NCI-H2196 (cell line): Measurements from ENCODE around the gene GALNT3.

Experiments
- DNase-seq: peaks from one replicate; lab custom pipeline; 2025; ENCODE audit not compliant: unreplicated experiment; lab: John Stamatoyannopoulos, UW

GALNT3 gene

DNA sequence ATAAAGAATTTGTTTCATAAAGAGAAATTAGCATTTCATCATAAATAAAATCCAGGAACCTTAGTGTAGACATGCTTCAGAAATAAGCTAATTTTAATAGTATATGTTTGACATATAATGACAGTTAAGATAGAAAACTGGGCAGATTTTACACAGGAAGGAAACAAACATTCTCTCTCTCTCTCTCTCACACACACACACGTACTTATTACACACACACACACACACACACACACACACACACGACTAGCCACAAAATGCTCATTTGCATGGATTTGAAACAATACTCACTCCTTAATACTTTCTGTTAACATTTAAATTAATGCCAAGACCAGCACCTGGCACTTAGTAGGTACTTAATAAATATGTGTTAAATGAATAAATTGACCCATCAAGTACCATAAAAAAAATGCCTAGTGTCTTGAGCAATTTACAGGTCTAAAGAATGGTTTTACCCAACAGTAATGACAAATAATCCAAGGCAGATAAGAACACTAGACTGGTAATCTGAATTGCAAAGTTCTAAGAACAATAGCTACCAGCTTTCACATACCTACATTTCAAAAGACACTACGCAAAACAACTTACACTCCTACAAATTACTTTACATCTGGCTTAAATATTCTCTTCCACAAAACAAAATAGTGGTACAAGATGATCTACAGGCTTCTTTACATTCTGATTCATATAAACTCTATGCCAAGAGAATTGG lies 2.9 kb upstream of the GALNT3 start:
- no peak for DNase-seq

DNA sequence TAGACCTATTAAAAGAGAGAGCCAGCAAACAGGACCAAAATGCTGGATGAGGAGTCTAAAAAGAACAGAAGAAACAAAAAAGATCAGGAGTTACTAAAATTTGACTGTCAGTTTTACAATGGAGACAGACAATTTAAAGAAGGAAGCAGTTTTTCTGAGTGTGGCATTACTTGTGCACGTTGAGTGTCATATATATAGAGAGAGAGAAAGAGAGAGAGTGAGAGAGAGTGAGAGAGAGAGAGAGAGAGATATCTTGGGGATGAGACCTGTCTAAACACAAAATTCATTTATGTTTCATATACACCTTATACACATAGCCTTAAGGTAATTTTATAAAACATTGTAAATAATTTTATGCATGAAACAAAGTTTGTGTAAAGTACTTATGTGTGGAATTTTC lies 2.1 kb upstream of the GALNT3 start:
- no peak for DNase-seq

DNA sequence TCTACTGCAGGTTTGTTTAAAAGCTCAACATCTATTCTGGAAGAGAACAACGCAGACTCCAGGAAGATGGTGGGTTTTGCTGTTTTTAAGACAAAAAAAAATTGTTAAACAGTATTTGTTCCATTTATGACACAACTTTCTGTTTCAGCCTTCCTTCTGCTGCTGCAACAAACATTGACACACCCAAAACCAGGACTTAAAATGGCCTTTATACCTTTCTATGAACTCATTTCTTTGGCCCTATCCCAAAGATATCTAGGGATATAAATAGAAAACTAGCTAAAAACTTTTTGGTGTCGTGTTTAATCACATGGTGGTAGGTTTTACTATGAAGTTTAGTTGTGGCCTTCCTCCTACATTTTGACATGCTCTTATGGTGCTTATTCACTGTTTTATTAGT lies 964 bp upstream of the GALNT3 start:
- DNase-seq, result no peak

DNA sequence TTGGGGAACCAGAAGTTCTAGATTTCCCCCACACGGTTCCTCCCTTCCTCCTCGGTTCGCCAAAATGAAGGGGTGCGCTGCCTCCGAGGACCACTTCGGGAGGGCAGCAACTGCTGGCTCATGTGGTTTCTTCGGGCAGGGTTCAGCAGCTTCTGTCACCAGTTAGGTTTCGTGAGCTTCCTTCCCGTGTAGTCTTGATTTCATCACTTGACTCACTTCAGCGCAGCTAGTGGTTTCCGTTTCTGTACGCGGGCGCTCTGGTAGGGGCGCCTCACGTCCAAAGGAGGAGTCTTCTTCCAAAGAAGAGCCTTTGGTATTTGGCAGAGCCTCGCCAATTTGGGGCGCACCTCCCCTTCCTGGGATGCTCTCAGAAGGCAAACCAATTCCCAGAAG lies 485 bp upstream of the GALNT3 start:
- DNase-seq, result peak; percentile 48

DNA sequence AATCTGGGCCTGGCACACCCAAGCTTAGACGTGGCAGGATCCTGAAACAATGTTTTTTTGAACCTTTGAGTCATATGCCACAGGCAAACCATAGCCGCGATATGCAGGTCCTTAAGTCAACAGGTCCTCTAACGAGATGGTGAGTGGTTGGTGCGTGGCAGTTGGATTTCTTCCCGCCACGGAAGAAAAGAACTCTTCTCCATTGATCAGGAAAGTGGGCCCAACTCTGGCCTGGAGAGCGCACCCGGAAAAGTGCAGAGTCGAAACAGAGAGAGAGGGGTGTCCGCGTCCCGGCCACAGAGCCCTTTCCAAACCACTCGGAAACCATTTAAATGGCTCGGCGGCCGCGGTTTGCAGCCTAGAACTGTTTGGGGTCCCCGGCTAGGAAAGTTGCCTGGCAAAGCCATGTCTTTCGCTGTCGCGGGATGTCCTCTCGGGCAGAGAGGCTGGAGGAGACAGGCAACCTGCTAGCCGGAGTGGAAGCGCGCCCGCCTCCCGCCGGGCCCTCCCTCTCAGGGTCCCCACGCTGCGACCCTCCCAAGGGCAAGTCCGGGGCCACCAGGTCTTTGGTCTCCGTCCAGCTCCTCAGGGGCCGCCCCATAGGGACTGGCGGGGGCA lies 777 bp downstream of the GALNT3 start:
- peak; percentile 29 for DNase-seq

DNA sequence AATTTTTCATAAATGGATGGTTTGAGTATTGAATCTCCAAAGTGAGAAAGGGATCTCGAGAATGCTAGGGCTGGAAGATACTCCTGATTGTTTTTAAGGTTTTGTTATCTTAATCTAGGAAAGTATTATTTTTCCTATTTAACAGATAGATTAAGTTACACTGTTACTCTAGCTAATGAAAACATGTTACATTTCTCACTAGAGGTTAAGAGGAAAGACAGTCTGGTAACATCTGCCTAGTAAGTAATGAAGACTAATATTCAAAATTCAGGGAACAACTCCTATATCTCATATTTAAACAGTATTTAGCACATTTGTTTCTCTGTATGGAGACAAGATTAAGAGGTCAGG lies 2.0 kb downstream of the GALNT3 start:
- DNase-seq, result no peak

DNA sequence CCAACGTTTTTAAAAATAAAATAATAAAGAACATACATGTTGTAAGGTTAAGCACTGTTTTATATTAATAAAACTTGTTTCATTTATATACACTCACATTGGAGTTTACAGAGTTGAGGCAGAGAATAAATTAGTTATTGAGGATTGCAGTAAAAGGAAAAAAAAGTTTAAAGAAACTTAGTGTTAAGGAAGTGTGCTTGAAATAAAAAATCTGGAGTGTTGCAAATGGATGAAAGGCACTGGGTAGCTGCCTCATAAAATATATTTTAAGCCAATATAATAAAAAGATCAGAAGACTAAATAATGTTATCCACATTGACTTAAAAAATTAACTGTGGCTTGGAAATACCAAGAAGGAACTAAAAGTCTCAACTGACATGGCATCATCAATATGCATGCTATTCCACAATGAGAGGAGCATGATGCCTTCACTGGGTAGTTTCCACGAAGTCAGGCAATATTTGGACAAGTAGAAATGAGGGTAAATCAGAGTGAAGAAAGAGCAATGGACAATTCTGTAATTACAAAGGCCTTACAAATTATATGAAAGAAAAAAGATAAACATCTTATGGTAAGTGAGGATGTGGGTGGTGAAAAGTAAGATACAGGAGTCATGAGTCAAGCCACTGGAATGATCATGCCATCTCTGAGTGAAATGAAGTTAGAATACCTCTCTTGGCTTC lies 2.5 kb downstream of the GALNT3 start:
- no peak for DNase-seq

DNA sequence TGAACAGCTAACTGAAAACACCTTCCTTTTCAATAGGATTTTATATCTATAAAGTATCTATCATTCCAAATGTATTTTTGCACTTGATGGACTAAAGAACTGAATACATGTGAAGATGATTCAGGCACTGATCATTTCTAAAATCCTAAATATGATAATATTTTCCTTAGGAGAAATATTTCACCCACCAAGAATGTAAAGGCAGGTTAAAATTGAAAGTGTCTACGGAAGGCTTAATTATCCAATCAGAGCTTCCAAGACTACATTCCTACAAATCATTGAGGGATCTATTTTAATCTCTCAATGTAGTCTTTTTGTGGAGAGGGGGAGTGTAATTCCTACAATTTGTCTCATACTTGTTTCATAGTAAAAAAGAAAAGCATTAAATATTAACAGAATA lies 3.6 kb downstream of the GALNT3 start:
- DNase-seq, result no peak

DNA sequence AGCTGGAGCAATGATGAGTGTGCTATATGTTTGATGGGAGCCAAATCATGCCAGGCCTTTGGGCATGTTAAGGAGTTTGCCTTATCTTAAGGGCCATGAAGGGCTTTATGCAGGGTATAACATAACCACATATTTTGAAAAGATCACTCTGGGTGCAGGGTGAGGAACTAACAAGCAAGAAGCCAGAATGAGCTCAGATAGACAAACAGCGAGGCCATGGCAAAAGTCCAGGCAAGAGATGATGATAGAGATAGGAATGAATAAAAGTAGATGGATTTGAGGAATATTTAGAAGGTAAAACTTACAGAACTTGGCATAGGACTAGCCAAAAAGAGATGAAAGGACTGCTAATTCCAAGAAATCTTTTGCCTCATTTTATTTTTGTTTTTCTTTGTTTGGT lies 6.7 kb downstream of the GALNT3 start:
- DNase-seq, result peak; percentile 17

DNA sequence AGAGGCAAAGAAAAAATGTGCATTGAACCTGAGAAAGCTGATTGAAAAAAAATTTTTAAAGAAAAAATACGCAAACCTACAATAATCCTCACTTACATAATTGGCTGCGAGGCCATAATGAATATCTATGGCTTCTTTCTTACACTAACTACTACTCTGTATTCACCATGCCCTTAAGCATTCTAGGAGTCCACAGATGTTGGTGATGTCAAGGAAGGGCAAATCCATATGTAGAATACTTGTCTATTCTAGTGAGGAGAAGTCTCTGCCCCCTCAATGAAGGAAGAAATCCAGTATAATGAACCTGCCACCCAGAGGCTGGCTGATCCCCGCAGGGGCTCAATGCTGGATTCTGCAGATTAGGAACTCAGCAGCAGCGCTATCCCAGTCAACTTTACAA lies 14.3 kb downstream of the GALNT3 start:
- no peak for DNase-seq

DNA sequence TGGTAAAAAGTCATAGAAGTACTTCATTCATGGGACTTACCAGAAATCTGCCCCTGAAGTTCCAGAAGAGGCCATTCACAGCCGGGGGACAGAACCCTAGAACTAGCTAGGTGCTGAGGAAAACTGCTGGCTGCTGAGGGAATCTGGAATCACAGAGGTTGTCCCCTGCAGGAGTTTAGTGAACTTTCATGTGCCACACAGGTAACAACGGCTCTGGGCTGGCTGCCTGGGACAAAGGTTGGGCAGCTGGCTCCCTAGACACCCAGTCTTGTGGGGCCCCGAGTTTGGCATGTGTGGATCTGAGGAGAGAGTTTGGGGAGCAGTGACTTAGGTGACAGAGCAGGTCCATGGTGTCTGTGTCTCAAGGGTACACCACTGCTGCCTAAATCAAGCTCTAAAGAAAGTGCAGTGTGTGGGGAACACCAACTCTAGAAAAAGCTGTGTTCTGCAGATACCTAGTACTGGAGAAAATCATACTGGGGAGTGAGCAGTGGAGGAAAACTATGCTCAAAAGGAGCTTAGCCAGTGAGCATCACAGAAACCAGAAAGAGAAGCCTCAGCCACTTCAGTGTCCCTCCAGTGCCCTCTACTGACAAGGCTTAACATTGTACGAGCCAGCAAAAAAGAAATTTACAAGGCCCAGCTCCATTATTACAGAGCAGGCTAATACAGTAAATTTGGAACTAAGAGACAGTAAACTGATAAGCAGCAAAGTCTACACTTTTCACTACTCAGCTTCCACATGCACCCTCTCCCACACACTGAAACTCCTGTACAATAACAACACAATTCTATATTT lies 15.2 kb downstream of the GALNT3 start:
- peak; percentile 24 for DNase-seq

DNA sequence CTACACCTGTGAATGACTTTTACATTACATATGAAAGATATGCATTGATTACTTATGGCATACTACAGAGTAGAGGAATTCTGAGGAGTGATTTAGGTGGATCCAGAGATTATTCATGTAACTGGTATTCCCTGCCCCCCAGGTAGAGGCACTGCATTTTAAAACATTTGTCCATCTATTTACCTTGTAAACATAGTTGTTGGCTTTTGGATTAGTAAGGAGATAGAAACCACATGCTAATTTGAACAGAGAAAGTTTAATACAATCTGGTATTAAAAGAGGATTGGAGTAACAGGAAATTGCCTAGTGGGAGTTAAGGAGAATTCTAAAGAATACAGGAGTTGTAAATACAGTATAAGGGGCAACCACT lies 15.9 kb downstream of the GALNT3 start:
- DNase-seq, result no peak

DNA sequence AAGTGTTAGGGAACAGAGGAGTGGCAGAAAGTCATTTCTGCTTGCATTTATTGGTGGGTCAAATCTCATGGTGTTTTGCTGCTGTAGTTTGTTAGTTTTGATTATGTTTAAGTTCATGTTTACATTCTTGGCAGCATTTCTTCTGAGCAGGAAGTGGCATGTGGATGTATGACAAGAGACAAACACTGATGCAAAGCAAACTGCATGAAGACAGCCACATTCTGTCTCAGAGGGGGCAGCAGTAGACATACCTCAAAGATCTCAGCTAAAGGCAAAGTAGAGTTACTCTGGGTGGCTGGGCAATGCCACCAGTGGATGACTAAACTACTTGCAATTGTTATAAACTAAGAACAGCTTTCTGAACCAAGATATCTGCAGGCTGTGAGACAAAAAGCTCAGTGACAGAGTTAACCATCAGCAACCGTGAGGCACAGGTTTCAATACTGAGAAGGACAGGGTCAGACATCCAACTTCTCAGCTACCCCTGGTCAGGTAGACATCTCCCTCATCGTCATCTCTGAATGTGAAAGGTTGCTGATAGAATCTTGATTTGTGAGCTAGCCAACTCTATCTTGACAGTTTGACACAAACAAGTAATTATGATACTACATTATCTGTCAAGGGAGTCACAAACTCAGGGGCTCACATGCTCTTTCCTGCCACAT lies 16.4 kb downstream of the GALNT3 start:
- DNase-seq, result no peak

DNA sequence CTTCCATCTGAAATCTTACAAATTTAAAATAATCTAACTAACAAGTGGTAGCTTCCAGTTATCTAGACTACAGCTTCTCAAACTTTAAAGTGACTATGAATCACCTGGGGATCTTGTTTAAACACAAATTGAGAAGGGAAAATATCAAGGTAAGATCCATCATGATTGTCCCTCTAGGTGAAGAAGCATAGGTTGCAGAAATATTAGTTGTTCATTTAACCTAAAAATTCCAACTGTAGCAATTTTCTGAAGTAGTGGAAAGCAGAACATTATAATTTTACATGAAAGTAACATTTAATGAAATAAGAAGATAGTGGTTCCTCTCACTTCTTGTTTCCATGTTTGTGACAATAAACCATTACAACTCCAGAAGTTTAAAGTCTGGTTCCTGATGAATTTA lies 17.3 kb downstream of the GALNT3 start:
- no peak for DNase-seq

DNA sequence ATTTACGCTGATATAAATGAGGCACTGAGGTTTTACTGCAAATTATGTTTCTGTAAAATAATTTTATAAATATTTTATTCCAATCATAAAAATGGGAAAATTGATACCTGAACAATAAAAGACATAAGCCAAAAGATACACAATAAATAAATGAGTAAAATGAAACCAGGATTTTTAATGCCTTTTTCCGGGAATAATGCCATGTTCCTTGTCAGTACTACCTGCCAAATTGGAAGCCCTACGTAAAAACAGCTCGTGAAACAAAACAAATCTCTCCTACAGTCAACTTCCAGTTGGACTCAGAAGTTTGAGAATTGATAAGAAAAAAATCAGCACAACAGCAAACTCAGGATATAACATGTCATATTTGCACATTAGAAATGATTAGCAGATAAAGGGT lies 18.0 kb downstream of the GALNT3 start:
- peak; percentile 56 for DNase-seq

DNA sequence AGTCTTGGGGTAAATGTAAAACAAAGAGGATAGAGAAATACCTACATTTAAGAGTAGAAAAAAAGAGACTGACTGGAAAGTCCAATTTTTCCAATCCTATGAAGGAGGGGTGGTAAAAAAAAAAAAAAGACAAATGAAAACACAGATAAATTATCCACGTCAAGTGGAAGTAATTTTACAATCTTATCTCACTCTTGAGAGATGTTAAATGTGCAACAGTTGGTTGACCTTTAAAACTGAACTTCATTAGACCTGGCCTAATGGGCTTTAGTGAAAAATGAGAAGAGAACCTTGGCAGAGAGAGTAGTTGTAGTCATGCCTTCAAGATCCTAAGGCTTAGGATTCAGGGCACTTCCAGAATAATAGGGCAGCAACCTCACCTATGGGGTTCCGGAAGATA lies 20.4 kb downstream of the GALNT3 start:
- DNase-seq, result no peak

DNA sequence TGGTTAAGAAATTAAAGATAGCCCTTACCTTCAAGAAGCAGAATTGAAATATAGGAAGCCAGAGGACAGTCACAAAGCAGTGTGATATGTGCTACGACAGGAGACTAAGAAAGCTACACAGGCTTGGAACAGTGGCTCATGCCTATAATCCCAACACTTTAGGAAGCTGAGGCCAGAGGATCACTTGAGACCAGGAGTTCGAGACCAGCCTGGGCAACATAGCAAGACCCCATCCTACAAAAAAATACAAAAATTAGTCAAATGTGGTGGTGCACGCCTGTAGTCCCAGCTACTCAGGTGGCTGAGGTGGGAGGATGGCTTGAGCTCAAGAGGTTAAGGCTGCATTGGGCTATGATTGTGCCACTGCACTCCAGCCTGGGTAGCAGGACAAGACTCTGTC lies 21.9 kb downstream of the GALNT3 start:
- DNase-seq, result no peak

DNA sequence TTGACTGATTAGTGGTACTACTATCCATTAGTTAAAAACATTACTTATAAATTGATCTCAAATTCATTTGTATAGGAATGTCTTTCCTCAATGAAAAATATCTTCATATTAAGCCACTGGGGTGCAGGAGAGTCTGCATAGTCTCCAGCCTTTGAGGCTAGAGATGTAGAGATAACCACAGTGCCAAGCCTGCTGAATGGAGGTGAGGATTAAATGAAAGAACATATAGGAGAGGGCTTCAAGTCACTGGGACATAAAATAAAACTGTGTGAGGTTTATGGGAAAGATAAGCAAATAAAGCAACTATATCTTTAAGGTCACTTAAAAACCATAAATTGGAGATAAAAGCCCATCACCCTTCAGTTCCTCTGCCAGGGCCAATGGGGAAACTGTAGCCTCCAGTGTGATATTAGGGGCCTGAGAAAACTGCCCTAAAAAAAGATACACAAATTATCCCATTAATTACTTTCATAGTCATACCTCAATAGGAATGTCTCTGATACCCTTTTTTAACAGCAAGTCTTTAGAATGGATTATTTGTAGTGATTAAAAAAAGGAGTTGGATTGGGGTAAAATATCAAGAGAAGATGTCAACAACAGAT lies 27.6 kb downstream of the GALNT3 start:
- no peak for DNase-seq

DNA sequence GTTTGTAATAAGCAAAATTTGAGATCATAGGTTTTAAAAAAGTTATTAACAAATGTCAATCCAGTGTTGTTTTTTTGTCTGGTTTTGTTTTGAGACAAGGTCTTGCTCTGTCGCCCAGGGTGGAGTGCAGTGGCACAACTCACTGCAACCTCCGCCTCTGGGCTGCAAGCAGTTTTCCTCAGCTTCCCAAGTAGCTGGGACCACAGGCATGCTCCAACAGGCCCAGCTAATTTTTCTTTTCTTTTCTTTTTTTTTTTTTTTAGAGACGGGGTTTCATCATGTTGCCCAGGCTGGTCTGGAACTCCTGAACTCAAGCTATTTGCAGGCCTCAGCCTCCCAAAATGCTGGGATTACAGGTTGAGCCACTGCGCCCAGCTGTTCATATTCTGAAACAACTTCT lies 31.3 kb downstream of the GALNT3 start:
- DNase-seq, result no peak

DNA sequence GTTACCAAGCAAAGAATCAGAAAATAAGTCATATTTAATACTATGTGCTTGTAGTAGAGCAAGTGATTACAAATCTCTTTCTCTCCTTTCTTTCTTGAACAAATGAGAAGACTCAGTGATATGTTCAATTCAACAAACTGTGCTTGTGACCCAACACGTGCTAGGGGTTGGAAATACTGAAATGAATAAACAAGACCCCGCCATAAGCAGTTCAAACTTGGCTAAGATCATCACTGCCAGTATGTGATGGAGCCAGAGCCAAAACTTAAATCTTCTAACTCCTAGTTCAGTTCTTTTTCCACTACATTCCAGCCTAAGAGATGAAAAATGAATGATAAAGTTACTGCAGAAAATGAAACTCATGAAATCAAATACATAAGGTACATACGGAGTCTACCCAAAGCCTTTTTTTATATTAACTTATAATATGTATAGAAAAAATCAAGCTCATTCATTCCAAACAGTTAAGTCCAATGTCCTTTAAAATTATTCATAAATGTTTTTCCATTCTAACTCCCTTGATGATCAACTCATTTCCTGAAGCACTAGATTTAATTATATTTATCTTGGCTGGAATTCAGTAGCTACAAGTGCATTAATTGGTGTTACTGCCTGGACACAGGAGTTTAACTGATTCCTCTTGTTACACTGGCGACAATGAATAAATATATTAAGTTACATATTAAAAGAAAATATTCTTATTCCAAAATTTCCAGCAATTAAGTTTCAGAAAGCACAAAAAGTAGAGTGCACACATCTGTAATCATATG lies 36.0 kb downstream of the GALNT3 start:
- peak; percentile 80 for DNase-seq
